ENCODE results near the gene MSRB3. TPM values are rescaled to one million over a fixed set of nuclear protein-coding genes. Genes with fewer than 3 reads are reported as not detected.

The MSRB3 gene
- polyA plus RNA-seq, 1 donor from 2014 or later = 0.19 TPM

DNA sequence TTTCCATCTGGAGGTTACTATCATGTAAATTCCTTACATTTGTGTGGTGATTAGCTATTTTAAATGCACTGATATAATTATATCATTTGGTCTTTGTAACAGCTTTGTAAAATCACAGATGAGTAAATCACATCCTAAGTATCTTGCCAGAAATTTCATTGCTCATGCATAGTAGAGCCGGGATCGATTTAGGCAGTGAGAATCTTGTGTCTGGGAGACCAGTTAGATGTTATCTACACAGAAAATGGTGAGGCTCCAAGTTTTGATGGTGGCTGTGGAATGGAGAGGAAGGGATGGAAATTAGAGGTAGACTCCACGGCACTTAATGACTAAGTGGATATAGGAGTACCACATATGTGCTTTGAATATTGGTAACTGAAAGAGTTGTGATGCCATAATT is 156.3 kb downstream of the MSRB3 start:
- H3K27me3 ChIP-seq (ENCODE audit: insufficient read depth, low read depth, low read length) = no peaks in the 10 kb centered on the region
- TF ChIP-seq POLR2AphosphoS5 (IDR thresholded peaks at IDR 0.05) (no peak), EP300 (conservative IDR thresholded peaks at IDR 0.05; ENCODE audit: poor library complexity, severe bottlenecking) (no peak), CTCF (IDR thresholded peaks at IDR 0.05; ENCODE audit: poor library complexity, severe bottlenecking) (no peak), SMC3 (conservative IDR thresholded peaks at IDR 0.05; ENCODE audit: poor library complexity) (no peak), REST (IDR thresholded peaks at IDR 0.05; ENCODE audit: borderline replicate concordance) (no peak), RAD21 (conservative IDR thresholded peaks at IDR 0.05) (no peak), TAF1 (IDR thresholded peaks at IDR 0.05; ENCODE audit: low read depth) (no peak), MXI1 (conservative IDR thresholded peaks at IDR 0.05; ENCODE audit: poor library complexity, severe bottlenecking) (no peak), EZH2 (IDR thresholded peaks at IDR 0.05; ENCODE audit: borderline replicate concordance, insufficient read depth, low read length, poor library complexity, severe bottlenecking) (no peak)
- no peaks in the 10 kb centered on the region for H3K79me2 ChIP-seq (replicated peaks; ENCODE audit: insufficient read depth, low read length)
- no peak overlapping the region for H3K4me2 ChIP-seq (ENCODE audit: low read length)
- H3F3A ChIP-seq (ENCODE audit: insufficient read depth, low read length, poor library complexity, severe bottlenecking) = no peaks in the 10 kb centered on the region
- H3K27ac ChIP-seq (ENCODE audit: low read length) = no peak overlapping the region
- H3K9me3 ChIP-seq (ENCODE audit: low read length) = no peaks in the 10 kb centered on the region
- H2AFZ ChIP-seq (ENCODE audit: low read depth, low read length) = no peak overlapping the region
- no peak overlapping the region for H3K4me3 ChIP-seq (ENCODE audit: low read length)
- no peak overlapping the region for H3K9ac ChIP-seq (ENCODE audit: low read length)
- no peaks in the 10 kb centered on the region for H4K20me1 ChIP-seq (ENCODE audit: insufficient read depth)
- H3K36me3 ChIP-seq (ENCODE audit: insufficient read depth, low read length) = no peaks in the 10 kb centered on the region
- H3K9me2 ChIP-seq (ENCODE audit: insufficient read depth, low read length) = no peaks in the 10 kb centered on the region

- Histone ChIP-seq H3K4me2 (ENCODE audit: low read length) (no peak overlapping the region), H3K79me2 (replicated peaks; ENCODE audit: insufficient read depth, low read length) (no peaks in the 10 kb centered on the region), H2AFZ (ENCODE audit: low read depth, low read length) (no peak overlapping the region)
Observed at GRCh38 chr12:65443038-65443437, 164.6 kb downstream of the MSRB3 start.

More at GRCh38 chr12:65443038-65443437, 164.6 kb downstream of the MSRB3 start:
- Histone ChIP-seq H3K9me2 (ENCODE audit: insufficient read depth, low read length) (no peaks in the 10 kb centered on the region), H4K20me1 (ENCODE audit: insufficient read depth) (no peaks in the 10 kb centered on the region), H3K36me3 (ENCODE audit: insufficient read depth, low read length) (no peaks in the 10 kb centered on the region), H3K27ac (ENCODE audit: low read length) (no peak overlapping the region), H3K9ac (ENCODE audit: low read length) (no peak overlapping the region), H3K27me3 (ENCODE audit: insufficient read depth, low read depth, low read length) (no peaks in the 10 kb centered on the region), H3K9me3 (ENCODE audit: low read length) (no peaks in the 10 kb centered on the region), H3F3A (ENCODE audit: insufficient read depth, low read length, poor library complexity, severe bottlenecking) (no peaks in the 10 kb centered on the region), H3K4me3 (ENCODE audit: low read length) (no peak overlapping the region)
- TF ChIP-seq CTCF (IDR thresholded peaks at IDR 0.05; ENCODE audit: poor library complexity, severe bottlenecking) (no peak), EP300 (conservative IDR thresholded peaks at IDR 0.05; ENCODE audit: poor library complexity, severe bottlenecking) (no peak), REST (IDR thresholded peaks at IDR 0.05; ENCODE audit: borderline replicate concordance) (no peak), TAF1 (IDR thresholded peaks at IDR 0.05; ENCODE audit: low read depth) (no peak), SMC3 (conservative IDR thresholded peaks at IDR 0.05; ENCODE audit: poor library complexity) (no peak), MXI1 (conservative IDR thresholded peaks at IDR 0.05; ENCODE audit: poor library complexity, severe bottlenecking) (no peak), EZH2 (IDR thresholded peaks at IDR 0.05; ENCODE audit: borderline replicate concordance, insufficient read depth, low read length, poor library complexity, severe bottlenecking) (no peak), RAD21 (conservative IDR thresholded peaks at IDR 0.05) (no peak), POLR2AphosphoS5 (IDR thresholded peaks at IDR 0.05) (no peak)
